Activated T-helper 2 cell treated with anti-CD3 and anti-CD28 coated beads, Interferon-gamma antibody, Interleukin-2, Interleukin-4, amounts not matched to agents 10 μg/mL and 5 μg/mL and 100 μg/mL, durations not matched to agents 14 hours and 24 hours and 36 hours (primary cell): ENCODE data around the gene SNAP29. TPM values are rescaled to one million over a fixed set of nuclear protein-coding genes. Genes with fewer than 3 reads are reported as not detected.
"Not testable (repeated sequence)": the region's sequence is repeated elsewhere in the genome, so short reads cannot be mapped to it uniquely, and the experiment has no call there.

Experiments
- DNase-seq: peaks from one replicate; pipeline ENCODE4 v3.0.0; 2021; ENCODE audit warnings: low spot score
- H3K27ac Mint-ChIP-seq: one replicate; pipeline ENCODE4 v1.8.0; 2021; ENCODE audit warnings: mixed read lengths
- H3K27me3 Mint-ChIP-seq: one replicate; pipeline ENCODE4 v1.8.0; 2021; ENCODE audit warnings: low read depth, mixed read lengths
- H3K36me3 Mint-ChIP-seq: one replicate; pipeline ENCODE4 v1.8.0; 2021; ENCODE audit warnings: low read depth, mixed read lengths
- H3K4me1 Mint-ChIP-seq: one replicate; pipeline ENCODE4 v1.8.0; 2021; ENCODE audit warnings: low read depth, mixed read lengths
- H3K4me3 Mint-ChIP-seq: one replicate; pipeline ENCODE4 v1.8.0; 2021; ENCODE audit warnings: low read depth, mild to moderate bottlenecking, moderate library complexity, mixed read lengths
- H3K9me3 Mint-ChIP-seq: one replicate; pipeline ENCODE4 v1.8.0; 2021; ENCODE audit warnings: mixed read lengths
- intact Hi-C: fragments of 100-400 bp; cut with micrococcal nuclease; formaldehyde crosslinking; loops from one replicate; pipeline ENCODE4 v1.15.1; 2023
- total RNA-seq: library from RNA; stranded (reverse); gene quantifications from 2 replicates; pipeline ENCODE4 v1.2.3, GENCODE V29; 2022

SNAP29 gene
- total RNA-seq, 1 donor from 2014 or later = 31.4 TPM

DNA sequence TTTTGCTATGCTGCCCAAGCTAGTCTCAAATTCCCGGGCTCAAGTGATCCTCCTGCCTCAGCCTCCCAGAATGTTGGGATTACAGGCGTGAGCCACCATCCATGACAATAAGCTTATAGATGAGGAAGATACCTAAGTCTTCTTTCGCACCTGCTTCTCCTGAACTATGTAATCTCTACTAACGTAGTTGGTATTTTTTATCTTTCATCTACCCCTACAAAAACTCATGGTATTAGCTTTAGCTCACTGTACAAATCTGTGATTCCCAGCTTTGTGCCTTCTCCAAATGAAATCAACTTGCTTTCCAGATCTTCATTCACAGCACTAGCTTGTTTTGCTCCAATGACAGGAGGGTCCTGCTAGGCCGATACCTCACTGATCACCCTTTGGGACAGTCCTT, 36.6 kb upstream of the SNAP29 start:
- DNase-seq = no peak
- Mint-ChIP-seq H3K9me3 (no peaks in the 10 kb centered on the region), H3K4me1 (no peaks in the 10 kb centered on the region), H3K4me3 (no peak overlapping the region), H3K27ac (no peak overlapping the region), H3K27me3 (no peaks in the 10 kb centered on the region), H3K36me3 (peaks cover 39% of the 10 kb centered on the region)
- intact Hi-C loops = no loop called here

DNA sequence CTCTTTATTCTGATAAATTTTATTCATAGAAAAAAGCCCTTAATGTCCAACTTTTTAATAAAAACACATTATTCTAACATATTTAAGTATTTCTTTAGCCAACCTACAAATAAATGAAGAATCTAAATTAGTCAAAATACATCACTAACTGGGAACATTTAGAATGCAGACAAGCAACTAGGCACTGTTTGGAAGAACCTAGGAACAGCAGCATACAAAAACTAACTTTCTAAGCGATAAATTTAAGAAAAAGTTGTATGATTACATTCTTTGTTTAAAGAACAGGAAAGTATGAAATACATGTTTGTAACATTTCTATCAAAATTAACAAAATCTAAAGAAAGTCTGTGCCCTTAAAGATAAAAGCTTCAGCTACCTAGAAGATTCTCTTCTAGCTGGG, 35.5 kb upstream of the SNAP29 start:
- Mint-ChIP-seq H3K4me3 (no peak overlapping the region), H3K36me3 (peaks cover 37% of the 10 kb centered on the region), H3K27ac (no peak overlapping the region), H3K9me3 (no peaks in the 10 kb centered on the region), H3K4me1 (no peaks in the 10 kb centered on the region), H3K27me3 (no peaks in the 10 kb centered on the region)
- intact Hi-C loops = no loop called here
- no peak for DNase-seq

DNA sequence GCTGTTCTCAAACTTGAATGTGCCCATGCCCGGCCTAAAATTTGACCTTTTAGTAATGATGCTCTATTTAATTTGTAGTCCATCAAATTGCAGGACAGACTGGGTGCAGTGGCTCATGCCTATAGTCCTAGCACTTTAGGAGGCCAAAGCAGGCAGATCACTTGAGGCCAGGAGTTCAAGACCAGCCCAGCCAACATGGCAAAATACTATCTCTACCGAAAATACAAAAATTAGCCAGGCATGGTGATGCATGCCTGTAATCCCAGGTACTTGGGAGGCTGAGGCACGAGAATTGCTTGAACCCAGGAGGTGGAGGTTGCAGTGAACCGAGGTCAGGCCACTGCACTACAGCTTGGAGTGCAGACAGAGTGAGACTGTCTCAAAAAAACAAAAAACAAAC, 33.6 kb upstream of the SNAP29 start:
- H3K27me3 Mint-ChIP-seq, DNase-seq, H3K27ac Mint-ChIP-seq, H3K4me1 Mint-ChIP-seq, intact Hi-C loops, H3K9me3 Mint-ChIP-seq, H3K4me3 Mint-ChIP-seq: not testable (repeated sequence)
- peaks cover 32% of the 10 kb centered on the region for H3K36me3 Mint-ChIP-seq

DNA sequence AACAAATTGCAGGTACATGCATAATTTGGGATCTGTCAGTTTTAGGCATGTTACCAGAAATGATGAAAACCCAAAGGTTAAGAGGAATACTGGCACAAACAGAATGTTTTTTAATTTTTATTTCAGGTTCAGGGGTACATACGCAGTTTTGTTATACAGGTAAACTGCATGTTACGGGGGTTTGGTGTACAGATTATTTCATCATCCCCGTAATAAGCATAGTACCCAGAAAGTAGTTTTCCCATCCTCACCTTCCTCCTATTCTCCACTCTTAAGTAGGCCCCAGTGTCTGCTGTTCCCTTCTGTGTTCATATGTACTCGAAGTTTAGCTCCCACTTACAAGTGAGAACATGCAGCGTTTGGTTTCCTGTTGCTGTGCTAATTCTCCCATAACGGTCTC, 33.2 kb upstream of the SNAP29 start:
- no peaks in the 10 kb centered on the region for H3K9me3 Mint-ChIP-seq
- DNase-seq = no peak
- peaks cover 36% of the 10 kb centered on the region for H3K36me3 Mint-ChIP-seq
- no peak overlapping the region for H3K4me3 Mint-ChIP-seq
- H3K27ac Mint-ChIP-seq = no peak overlapping the region
- H3K4me1 Mint-ChIP-seq = no peaks in the 10 kb centered on the region
- intact Hi-C loops = no loop called here
- H3K27me3 Mint-ChIP-seq = no peaks in the 10 kb centered on the region

DNA sequence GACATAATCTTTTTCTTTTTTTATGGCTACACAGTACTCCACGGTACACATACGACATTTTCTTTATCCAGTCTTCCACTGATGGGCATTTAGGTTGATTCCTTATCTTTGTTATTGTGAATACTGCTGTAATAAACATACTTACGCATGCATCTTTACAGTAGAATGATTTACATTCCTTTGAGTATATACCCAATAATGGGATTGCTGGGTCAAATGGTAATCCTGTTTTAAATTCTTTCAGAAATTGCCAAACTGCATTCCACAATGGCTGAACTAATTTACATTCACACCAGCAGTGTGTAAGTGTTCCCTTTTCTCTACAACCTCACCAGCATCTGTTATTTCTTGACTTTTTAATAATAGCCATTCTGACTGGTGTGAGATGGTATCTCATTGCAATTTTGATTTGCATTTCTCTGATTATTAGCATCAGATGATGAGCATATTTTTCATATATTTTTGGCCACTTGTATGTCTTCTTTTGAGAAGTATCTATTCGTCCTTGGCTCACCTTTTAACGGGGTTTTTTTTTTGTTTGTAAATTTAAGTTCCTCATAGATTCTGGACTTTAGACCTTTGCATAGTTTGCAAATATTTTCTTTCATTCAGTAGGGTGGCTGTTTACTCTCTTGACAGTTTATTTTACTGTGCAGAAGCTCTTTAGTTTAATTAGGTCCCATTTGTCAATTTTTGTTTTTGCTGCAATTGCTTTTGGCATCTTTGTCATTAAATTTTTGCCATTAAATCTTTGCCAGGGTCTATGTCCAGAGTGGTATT, 32.2 kb upstream of the SNAP29 start:
- intact Hi-C loops, H3K9me3 Mint-ChIP-seq, H3K27me3 Mint-ChIP-seq, DNase-seq, H3K4me3 Mint-ChIP-seq, H3K4me1 Mint-ChIP-seq, H3K27ac Mint-ChIP-seq: not testable (repeated sequence)
- peaks cover 40% of the 10 kb centered on the region for H3K36me3 Mint-ChIP-seq

DNA sequence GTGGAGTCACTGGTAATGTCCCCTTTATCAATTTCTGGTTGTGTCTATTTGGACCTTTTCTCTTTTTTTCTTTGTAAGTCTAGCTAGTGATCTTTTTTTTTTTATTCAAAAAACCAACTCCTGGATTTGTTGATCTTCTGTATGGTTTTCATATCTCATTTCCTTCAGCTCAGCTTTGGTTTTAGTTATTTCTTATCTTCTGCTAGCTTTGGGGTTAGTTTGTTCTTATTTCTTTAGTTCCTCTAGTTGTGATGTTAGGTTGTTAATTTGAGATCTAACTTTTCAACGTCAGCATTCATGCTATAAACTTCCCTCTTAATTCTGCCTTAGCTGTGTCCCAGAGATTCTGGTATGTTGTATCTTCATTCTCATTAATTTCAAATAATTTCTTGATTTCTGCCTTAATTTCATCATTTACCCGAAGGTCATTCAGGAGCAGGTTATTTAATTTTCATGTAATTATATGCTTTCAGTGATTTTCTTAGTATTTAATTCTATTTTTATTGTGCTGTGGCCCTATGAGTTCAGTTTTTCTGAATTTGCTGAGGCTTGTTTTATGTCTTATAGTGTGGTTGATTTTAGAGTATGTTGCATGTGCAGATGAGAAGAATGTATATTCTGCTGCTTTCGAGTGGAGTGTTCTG, 29.2 kb upstream of the SNAP29 start:
- H3K27ac Mint-ChIP-seq = no peak overlapping the region
- H3K9me3 Mint-ChIP-seq = no peaks in the 10 kb centered on the region
- no peaks in the 10 kb centered on the region for H3K27me3 Mint-ChIP-seq
- no peak for DNase-seq
- H3K36me3 Mint-ChIP-seq = peaks cover 55% of the 10 kb centered on the region
- intact Hi-C loops = no loop called here
- H3K4me1 Mint-ChIP-seq = no peaks in the 10 kb centered on the region
- no peak overlapping the region for H3K4me3 Mint-ChIP-seq

DNA sequence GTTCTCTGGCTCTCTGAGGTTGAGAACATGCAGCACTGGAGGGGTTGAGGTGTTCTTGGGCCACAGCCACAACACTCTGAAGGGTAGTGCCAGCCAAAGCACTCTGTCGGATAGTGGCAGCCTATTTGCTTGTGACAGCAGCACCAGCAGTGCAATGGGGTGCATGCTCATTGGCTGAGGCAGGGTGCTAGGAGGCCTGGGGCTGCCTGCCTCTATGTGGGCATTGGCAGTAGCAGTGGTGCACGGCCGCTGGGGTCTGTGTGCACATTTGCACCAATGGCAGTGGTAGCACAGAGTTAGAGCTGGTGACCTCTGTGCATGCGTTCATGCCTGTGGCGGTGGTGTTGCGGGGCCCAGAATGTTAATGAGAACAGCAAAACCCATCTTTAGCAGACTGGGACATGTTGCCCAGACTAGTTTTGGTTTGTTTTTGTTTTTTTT, 25.6 kb upstream of the SNAP29 start:
- Mint-ChIP-seq H3K36me3 (peaks cover 44% of the 10 kb centered on the region), H3K4me1 (peaks cover 2% of the 10 kb centered on the region), H3K27ac (no peak overlapping the region), H3K27me3 (no peaks in the 10 kb centered on the region), H3K4me3 (no peak overlapping the region), H3K9me3 (no peaks in the 10 kb centered on the region)
- intact Hi-C loops = no loop called here
- DNase-seq = no peak

DNA sequence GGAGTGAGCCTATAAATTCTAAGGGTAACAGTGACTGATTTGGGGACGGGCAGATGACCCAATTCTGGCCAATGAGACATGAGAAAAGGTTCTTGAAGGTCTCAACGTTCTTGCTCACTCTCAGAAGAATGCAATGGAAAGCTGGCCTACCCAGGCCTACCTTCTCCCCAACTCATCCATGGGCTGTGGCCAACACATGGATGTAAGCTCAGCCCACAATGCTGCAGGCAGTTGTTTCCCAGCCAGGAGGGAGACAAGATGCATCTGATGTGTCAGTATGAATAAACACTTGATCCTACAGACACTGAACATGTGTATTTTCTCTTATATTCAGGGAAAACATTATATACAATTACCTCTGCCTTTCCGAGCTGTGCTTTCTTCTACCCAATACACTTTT, 24.6 kb upstream of the SNAP29 start:
- H3K4me3 Mint-ChIP-seq = no peak overlapping the region

DNA sequence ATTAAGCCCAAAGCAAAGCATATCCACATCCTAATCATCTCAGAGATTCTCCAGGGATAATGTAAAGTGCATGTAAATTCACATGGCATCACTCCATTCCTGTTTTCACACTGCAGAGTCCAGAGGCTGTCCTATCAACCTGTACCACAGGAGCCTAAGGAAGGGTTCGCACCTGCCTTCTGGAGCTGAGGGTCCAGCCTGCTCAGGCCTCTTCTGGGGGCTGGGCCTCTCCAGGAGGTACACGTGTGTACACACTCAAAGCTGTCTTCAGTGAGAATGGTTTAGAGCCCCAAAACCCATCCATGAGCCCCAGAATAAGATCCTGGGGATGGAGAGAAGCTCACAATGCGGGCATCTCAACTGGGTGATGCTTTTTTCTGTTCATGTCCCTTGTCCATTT, 24.1 kb upstream of the SNAP29 start:
- intact Hi-C loops = no loop called here
- no peak overlapping the region for H3K4me3 Mint-ChIP-seq
- no peak for DNase-seq
- H3K27me3 Mint-ChIP-seq = no peaks in the 10 kb centered on the region
- no peaks in the 10 kb centered on the region for H3K9me3 Mint-ChIP-seq
- H3K27ac Mint-ChIP-seq = no peak overlapping the region
- peaks cover 37% of the 10 kb centered on the region for H3K36me3 Mint-ChIP-seq
- peaks cover 2% of the 10 kb centered on the region for H3K4me1 Mint-ChIP-seq

More for the DNA sequence above, 24.6 kb upstream of the SNAP29 start:
- no peaks in the 10 kb centered on the region for H3K27me3 Mint-ChIP-seq
- intact Hi-C loops = no loop called here
- no peak overlapping the region for H3K27ac Mint-ChIP-seq
- DNase-seq = no peak
- H3K9me3 Mint-ChIP-seq = no peaks in the 10 kb centered on the region
- H3K36me3 Mint-ChIP-seq = peaks cover 42% of the 10 kb centered on the region
- H3K4me1 Mint-ChIP-seq = peaks cover 2% of the 10 kb centered on the region

DNA sequence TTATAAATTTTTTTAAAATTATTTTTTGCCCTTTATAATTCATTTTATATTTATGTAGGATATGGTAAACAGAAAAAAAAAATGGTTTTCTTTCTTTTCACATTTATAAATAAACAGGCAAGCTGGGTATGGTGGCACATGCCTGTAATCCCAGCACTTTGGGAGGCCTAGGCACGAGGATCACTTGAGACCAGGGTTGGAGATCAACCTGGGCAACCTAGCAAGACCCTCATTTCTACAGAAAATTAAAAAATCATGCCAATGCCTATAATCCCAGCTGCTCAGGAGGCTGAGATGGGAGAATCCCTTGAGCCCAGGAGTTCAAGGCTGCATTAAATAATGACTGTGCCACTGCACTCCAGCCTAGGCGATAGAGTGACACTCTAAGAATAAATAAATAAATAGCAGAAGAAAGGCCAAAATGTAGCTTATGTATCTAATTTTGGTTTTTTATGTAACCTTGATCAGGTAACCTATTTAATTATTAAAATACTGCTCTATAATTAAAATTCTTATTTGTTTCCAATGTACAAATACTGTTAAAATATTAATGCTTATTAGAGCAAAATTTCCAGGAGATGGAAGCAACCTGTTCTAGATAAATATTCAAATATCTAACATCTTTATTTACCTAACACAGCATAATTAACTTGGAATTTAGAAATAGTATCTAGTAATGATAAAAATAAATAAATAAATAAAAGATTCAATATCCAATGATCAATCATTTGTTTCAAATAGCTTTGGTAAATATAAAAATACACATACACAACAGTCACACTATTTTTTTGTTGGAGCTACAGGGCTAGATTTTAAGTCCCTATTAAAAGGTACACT, 21.6 kb upstream of the SNAP29 start:
- no peaks in the 10 kb centered on the region for H3K27me3 Mint-ChIP-seq
- intact Hi-C loops = no loop called here
- H3K4me3 Mint-ChIP-seq = no peak overlapping the region
- H3K36me3 Mint-ChIP-seq = peaks cover 18% of the 10 kb centered on the region
- peaks cover 19% of the 10 kb centered on the region for H3K4me1 Mint-ChIP-seq
- no peak for DNase-seq
- no peak overlapping the region for H3K27ac Mint-ChIP-seq
- H3K9me3 Mint-ChIP-seq = no peaks in the 10 kb centered on the region

DNA sequence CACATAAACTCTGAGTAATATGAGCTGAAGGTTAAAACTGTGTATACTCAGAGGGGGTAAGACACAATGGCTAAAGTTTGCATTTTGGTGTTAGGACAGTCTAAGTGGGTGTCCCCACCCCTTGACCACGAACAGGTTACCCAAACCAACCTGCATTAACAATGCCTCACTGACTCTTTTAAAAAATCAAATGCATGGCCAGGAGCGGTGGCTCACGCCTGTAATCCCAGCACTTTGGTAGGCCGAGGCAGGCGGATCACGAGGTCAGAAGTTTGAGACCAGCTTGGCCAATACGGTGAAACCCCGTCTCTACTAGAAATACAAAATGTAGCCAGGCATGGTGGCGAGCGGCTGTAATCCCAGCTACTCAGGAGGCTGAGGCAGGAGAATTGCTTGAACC, 19.5 kb upstream of the SNAP29 start:
- peaks cover 19% of the 10 kb centered on the region for H3K4me1 Mint-ChIP-seq
- H3K4me3 Mint-ChIP-seq, DNase-seq, H3K27me3 Mint-ChIP-seq, H3K9me3 Mint-ChIP-seq, intact Hi-C loops, H3K27ac Mint-ChIP-seq, H3K36me3 Mint-ChIP-seq: not testable (repeated sequence)

DNA sequence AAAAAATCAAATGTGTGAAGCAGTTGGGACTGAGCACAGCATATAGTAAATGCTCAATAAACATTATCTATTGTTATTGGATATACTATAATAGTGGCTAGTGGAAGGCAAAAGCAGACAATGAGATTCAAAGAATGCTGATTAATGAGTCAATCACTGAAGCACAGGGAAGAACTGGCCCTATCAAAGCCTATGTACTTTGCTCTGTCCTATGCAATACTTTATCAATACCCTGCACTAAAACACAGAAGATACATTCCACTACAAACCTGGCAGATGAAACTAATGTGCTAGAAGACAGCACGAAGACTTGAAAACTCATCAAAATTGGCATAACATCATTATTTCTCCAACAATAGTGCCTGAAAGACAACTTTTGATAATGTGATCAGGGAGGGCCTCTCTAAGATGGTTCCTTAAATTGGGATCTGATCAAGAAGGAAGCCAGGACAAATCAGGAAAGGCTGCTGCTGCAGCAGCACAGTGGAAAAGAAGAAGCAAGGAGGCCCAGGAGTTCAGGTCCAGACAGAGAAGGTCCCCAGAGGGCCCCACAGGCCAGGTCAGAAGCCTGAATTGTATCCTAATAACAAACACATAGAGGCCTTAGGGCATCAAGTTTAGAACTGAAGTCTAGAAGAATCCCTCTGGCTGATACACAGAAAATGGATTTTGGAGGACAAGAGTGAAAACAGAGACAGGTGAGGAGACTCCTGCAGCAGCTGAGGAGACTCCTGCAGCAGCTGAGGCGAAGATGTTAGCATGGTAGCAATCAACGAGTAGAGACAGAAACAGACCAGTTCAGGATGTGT, 18.8 kb upstream of the SNAP29 start:
- Mint-ChIP-seq H3K27me3 (no peaks in the 10 kb centered on the region), H3K27ac (no peak overlapping the region), H3K36me3 (no peaks in the 10 kb centered on the region), H3K9me3 (no peaks in the 10 kb centered on the region), H3K4me1 (peaks cover 19% of the 10 kb centered on the region), H3K4me3 (no peak overlapping the region)
- intact Hi-C loops = no loop called here
- DNase-seq = no peak
